H1 (cell line): Measurements from ENCODE around the gene HOMER2. TPM values are rescaled to one million over a fixed set of nuclear protein-coding genes. Genes with fewer than 3 reads are reported as not detected.

Experiments used
- CTCF ChIA-PET: fragments of 300-600 bp; sonication (Branson Sonifier 250); formaldehyde crosslinking; loops from one replicate; lab custom pipeline; 2021; ENCODE audit not compliant: partially characterized antibody; lab: Charles Lee
- POLR2A ChIA-PET: fragments of 300-600 bp; sonication (Branson Sonifier 250); formaldehyde crosslinking; loops from one replicate; lab custom pipeline; 2021; ENCODE audit warnings: inconsistent platforms; ENCODE audit not compliant: partially characterized antibody; lab: Charles Lee
- DNase-seq, 2 experiments: peaks; one replicate each; pipeline versions ENCODE4 v3.0.0 to v3.0.0-alpha.2; 2010 to 2022; ENCODE audit warnings: low spot score in 2 of 2, low read depth in 1 of 2, mixed read lengths in 1 of 2
- FAIRE-seq: peaks from 2 replicates; lab custom pipeline; 2011; peaks lifted over from hg19 to GRCh38; lab: Jason Lieb, UNC
- H2AFZ ChIP-seq: 2 replicates; pipeline ENCODE4 v1.8.1; 2012; ENCODE audit warnings: low read length, inconsistent platforms
- H2AK5ac ChIP-seq: 2 replicates; pipeline ENCODE4 v1.6.1; 2013; ENCODE audit warnings: low read depth, low read length
- H2BK120ac ChIP-seq: replicated peaks from 2 replicates; pipeline ENCODE3; 2013; ENCODE audit warnings: low read depth, low read length, inconsistent platforms
- H2BK12ac ChIP-seq: 2 replicates; pipeline ENCODE4 v1.6.1; 2013; ENCODE audit warnings: low read depth, low read length
- H2BK15ac ChIP-seq: 2 replicates; pipeline ENCODE4 v1.6.1; 2013; ENCODE audit warnings: low read length
- H2BK20ac ChIP-seq: 2 replicates; pipeline ENCODE4 v1.6.1; 2013; ENCODE audit warnings: low read length
- H2BK5ac ChIP-seq: 2 replicates; pipeline ENCODE4 v1.6.1; 2013; ENCODE audit warnings: low read depth, low read length
- H3K14ac ChIP-seq: 2 replicates; pipeline ENCODE4 v1.6.1; 2013; ENCODE audit warnings: inconsistent platforms; ENCODE audit not compliant: insufficient read length
- H3K18ac ChIP-seq: 2 replicates; pipeline ENCODE4 v1.6.1; 2013; ENCODE audit warnings: low read length; ENCODE audit errors: extremely low read depth
- H3K23ac ChIP-seq: 2 replicates; pipeline ENCODE4 v1.6.1; 2013; ENCODE audit warnings: inconsistent platforms; ENCODE audit not compliant: insufficient read length
- H3K23me2 ChIP-seq: 2 replicates; pipeline ENCODE4 v1.6.1; 2013; ENCODE audit warnings: low read depth, low read length
- H3K27ac ChIP-seq: 2 replicates; pipeline ENCODE4 v1.6.1; 2011; ENCODE audit warnings: low read depth, low read length, inconsistent platforms
- H3K27me3 ChIP-seq, 4 experiments: replicated peaks in 1 of 4; 1 replicate in 1 of 4; 2 replicates in 3 of 4; pipeline versions ENCODE4 v1.6.1 to v1.8.1; 2011 to 2013; ENCODE audit warnings: low read length in 3 of 4, mild to moderate bottlenecking in 3 of 4, inconsistent platforms in 2 of 4, mixed read lengths in 2 of 4, moderate library complexity in 1 of 4; ENCODE audit not compliant: control insufficient read depth in 3 of 4, insufficient read depth in 3 of 4; ENCODE audit errors: extremely low read depth in 1 of 4
- H3K36me3 ChIP-seq, 4 experiments: 2 replicates each; pipeline versions ENCODE4 v1.6.1 to v1.8.1; 2011 to 2013; ENCODE audit warnings: mild to moderate bottlenecking in 4 of 4, low read length in 3 of 4, moderate library complexity in 2 of 4, control low read depth in 1 of 4, inconsistent platforms in 1 of 4; ENCODE audit not compliant: insufficient read depth in 4 of 4, control insufficient read depth in 2 of 4
- H3K4ac ChIP-seq: replicated peaks from 2 replicates; pipeline ENCODE3; 2013; ENCODE audit warnings: low read length, low read depth, mixed read lengths, inconsistent platforms; ENCODE audit not compliant: insufficient read length
- H3K4me1 ChIP-seq, 4 experiments: replicated peaks in 1 of 4; 1 replicate in 1 of 4; 2 replicates in 3 of 4; pipeline versions ENCODE4 v1.6.1 to v1.8.1; 2011 to 2013; ENCODE audit warnings: low read length in 3 of 4, inconsistent platforms in 2 of 4, mixed read lengths in 1 of 4; ENCODE audit not compliant: insufficient read depth in 4 of 4, control insufficient read depth in 3 of 4
- H3K4me2 ChIP-seq, 2 experiments: 2 replicates each; pipeline versions ENCODE4 v1.6.1 to v1.8.1; 2011 to 2013; ENCODE audit warnings: low read depth in 2 of 2, low read length in 2 of 2, control low read depth in 1 of 2, inconsistent platforms in 1 of 2, mild to moderate bottlenecking in 1 of 2; ENCODE audit not compliant: insufficient read depth in 1 of 2
- H3K4me3 ChIP-seq, 4 experiments: fragments of 200-600, 300-600 bp in 1 of 4; sonication (generic), shearing (Covaris generic), sonication (Bioruptor Twin) in 1 of 4; 2 replicates each; pipeline versions ENCODE4 v1.5.1 to v1.8.1; 2011 to 2016; ENCODE audit warnings: low read length in 4 of 4, low read depth in 3 of 4, control low read depth in 2 of 4, inconsistent platforms in 2 of 4, mild to moderate bottlenecking in 2 of 4, mixed read lengths in 1 of 4, moderate library complexity in 1 of 4; ENCODE audit not compliant: insufficient read depth in 2 of 4; ENCODE audit errors: extremely low read depth in 1 of 4
- H3K56ac ChIP-seq: replicated peaks from 2 replicates; pipeline ENCODE3; 2013; ENCODE audit warnings: low read depth, mild to moderate bottlenecking, mixed read lengths, low read length, inconsistent platforms; ENCODE audit not compliant: insufficient read length
- H3K79me1 ChIP-seq: 2 replicates; pipeline ENCODE4 v1.6.1; 2013; ENCODE audit warnings: low read depth, low read length, control low read depth
- H3K79me2 ChIP-seq, 2 experiments: 2 replicates each; pipeline versions ENCODE4 v1.6.1 to v1.8.1; 2012 to 2013; ENCODE audit warnings: low read length in 2 of 2, mild to moderate bottlenecking in 2 of 2, inconsistent platforms in 1 of 2; ENCODE audit not compliant: insufficient read depth in 2 of 2, control insufficient read depth in 1 of 2
- H3K9ac ChIP-seq, 4 experiments: replicated peaks in 1 of 4; 1 replicate in 1 of 4; 2 replicates in 3 of 4; pipeline versions ENCODE4 v1.6.1 to v1.8.1; 2011 to 2013; ENCODE audit warnings: low read depth in 3 of 4, low read length in 3 of 4, control low read depth in 2 of 4, mild to moderate bottlenecking in 2 of 4, moderate library complexity in 2 of 4, inconsistent platforms in 1 of 4; ENCODE audit errors: extremely low read depth in 1 of 4
- H3K9me3 ChIP-seq, 2 experiments: 2 replicates each; pipeline versions ENCODE4 v1.6.1 to v1.8.1; 2012 to 2013; ENCODE audit warnings: mild to moderate bottlenecking in 2 of 2, moderate library complexity in 2 of 2, control low read depth in 1 of 2, inconsistent platforms in 1 of 2, low read depth in 1 of 2, low read length in 1 of 2, mixed read lengths in 1 of 2; ENCODE audit not compliant: insufficient read depth in 2 of 2
- H4K20me1 ChIP-seq, 2 experiments: replicated peaks in 1 of 2; 2 replicates each; pipeline versions ENCODE3 to v1.8.1; 2011 to 2013; ENCODE audit warnings: inconsistent platforms in 2 of 2, low read length in 2 of 2, mild to moderate bottlenecking in 1 of 2; ENCODE audit not compliant: insufficient read depth in 2 of 2, control insufficient read depth in 1 of 2
- H4K5ac ChIP-seq: 2 replicates; pipeline ENCODE4 v1.6.1; 2013; ENCODE audit warnings: low read length, low read depth, mixed read lengths, inconsistent platforms; ENCODE audit not compliant: insufficient read length
- H4K8ac ChIP-seq: 2 replicates; pipeline ENCODE4 v1.8.0; 2013; ENCODE audit warnings: mild to moderate bottlenecking, moderate library complexity, low read length, inconsistent platforms; ENCODE audit not compliant: insufficient read depth; ENCODE audit errors: extremely low read depth
- H4K91ac ChIP-seq: replicated peaks from 2 replicates; pipeline ENCODE3; 2013; ENCODE audit warnings: low read length, mixed read lengths, inconsistent platforms; ENCODE audit not compliant: insufficient read length
- CREB1 ChIP-seq: IDR thresholded peaks from 2 replicates; pipeline ENCODE4 v1.6.1; 2012; ENCODE audit warnings: inconsistent platforms
- JUND ChIP-seq: IDR thresholded peaks from 2 replicates; pipeline ENCODE4 v1.6.1; 2011; ENCODE audit warnings: mild to moderate bottlenecking, improper control_type of control experiment, low read length
- KDM1A ChIP-seq: fragments of 200-600, 300-600 bp; sonication (generic); IDR thresholded peaks from 2 replicates; pipeline ENCODE4 v1.7.1; 2016; ENCODE audit warnings: mild to moderate bottlenecking, low read length, borderline replicate concordance
- SIRT6 ChIP-seq: IDR thresholded peaks from one replicate; pipeline ENCODE4 v1.7.1; 2012; ENCODE audit warnings: low read length, inconsistent platforms
- TCF12 ChIP-seq: IDR thresholded peaks from 2 replicates; pipeline ENCODE4 v1.6.1; 2011; ENCODE audit warnings: low read depth, mild to moderate bottlenecking, low read length
- WGBS, 2 experiments: shearing (Covaris generic) in 1 of 2; methylation state at CpG; one replicate each; pipeline versions ENCODE4 v1.1.6 to v1.1.7; 2013 to 2015; ENCODE audit warnings: low lambda C conversion rate in 2 of 2, mixed read lengths in 2 of 2, inconsistent platforms in 1 of 2, low coverage in 1 of 2, missing lambda C conversion rate in 1 of 2; ENCODE audit not compliant: insufficient replicate concordance in 2 of 2, insufficient coverage in 1 of 2, insufficient read length in 1 of 2; ENCODE audit errors: extremely low coverage in 1 of 2, missing lambda C conversion rate in 1 of 2; 5-methylcytosine and 5-hydroxymethylcytosine counted together
- polyA plus RNA-seq, 7 experiments: library from polyadenylated mRNA; depleted of rRNA in 3 of 7; stranded (reverse) in 5 of 7; unstranded in 2 of 7; fragments of >200 nt in 5 of 7; fragments of 200-250 nt in 2 of 7; gene quantifications; 1 replicate in 5 of 7; 2 replicates in 1 of 7; 4 replicates in 1 of 7; pipeline versions ENCODE4 v1.2.1 to v1.2.3, GENCODE V29; 2011 to 2013; ENCODE audit warnings: missing spikeins in 2 of 7, mixed read lengths in 2 of 7
- total RNA-seq: library from RNA; stranded (reverse); fragmentation: NEBNext Ultra II Directional; extraction: Animal tissue kit (Norgen Biotek cat#: 25700); gene quantifications from 2 replicates; pipeline ENCODE4 v1.2.1, GENCODE V29; 2021

Gene HOMER2
- total and polyA plus RNA-seq, 2 of the 8 experiments (the other 6 are each of a cell fraction or from before 2014, with no cell fraction given) = 12.5 to 27.6 TPM

DNA sequence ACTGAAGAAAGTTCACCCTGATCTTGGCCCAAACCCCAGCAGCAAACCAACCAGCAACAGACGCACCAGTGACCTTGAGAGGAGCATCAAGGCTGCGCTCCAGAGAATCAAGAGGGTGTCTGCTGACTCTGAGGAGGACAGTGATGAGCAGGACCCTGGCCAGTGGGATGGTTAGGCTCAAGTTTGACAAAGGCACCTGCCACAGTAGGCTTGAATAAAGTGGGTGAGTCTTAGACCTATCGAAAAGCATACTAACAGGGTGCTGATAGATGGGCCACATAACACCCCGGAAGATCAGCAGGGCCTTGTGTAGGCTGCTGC, 119.2 kb downstream of the HOMER2 start:
- H2BK12ac ChIP-seq = no peak overlapping the region
- no peaks in the 10 kb centered on the region for H3K27me3 ChIP-seq
- H3K23me2 ChIP-seq = no peaks in the 10 kb centered on the region
- no peaks in the 10 kb centered on the region for H3K4me1 ChIP-seq
- FAIRE-seq (no peak), DNase-seq (no peak)
- WGBS, 2 experiments = 93% methylated on average over 4 of the region's 4 CpGs; no CpG with 5 or more reads in 1 of the 2 experiments
- peaks cover 0 to 22% (median 7%) of the 10 kb centered on the region in 4 experiments; a peak in 5 of 8 replicates for H3K36me3 ChIP-seq
- no peaks in the 10 kb centered on the region for H3K9me3 ChIP-seq
- no peak overlapping the region for H2BK120ac ChIP-seq
- H2BK20ac ChIP-seq = no peak overlapping the region
- H3K4me2 ChIP-seq = no peak overlapping the region
- no peak overlapping the region for H3K23ac ChIP-seq
- H4K8ac ChIP-seq = no peak overlapping the region
- no peak overlapping the region for H3K14ac ChIP-seq
- H3K4ac ChIP-seq = no peak overlapping the region
- CTCF ChIA-PET = interaction anchor here (1.1 to 2.0 kb wide), 3 partner anchors 10 to 153 kb away, joined by 3 to 6 read pairs (median 3); partner anchors contain the start of gene RAMAC
- H3K18ac ChIP-seq = no peak overlapping the region
- no peaks in the 10 kb centered on the region for H3K79me2 ChIP-seq
- TF ChIP-seq TCF12 (no peak), JUND (no peak), KDM1A (no peak), SIRT6 (no peak), CREB1 (no peak)
- no peaks in the 10 kb centered on the region for H3K79me1 ChIP-seq
- H4K20me1 ChIP-seq = no peaks in the 10 kb centered on the region
- no peak overlapping the region for H4K5ac ChIP-seq
- no peak overlapping the region for H2AK5ac ChIP-seq
- no peak overlapping the region for H3K56ac ChIP-seq
- no peak overlapping the region for H3K9ac ChIP-seq
- no peak overlapping the region for H2BK5ac ChIP-seq
- no peak overlapping the region for H2BK15ac ChIP-seq
- H3K4me3 ChIP-seq = no peak overlapping the region
- H2AFZ ChIP-seq = no peak overlapping the region
- H3K27ac ChIP-seq = no peak overlapping the region
- POLR2A ChIA-PET = no interaction called here
- no peak overlapping the region for H4K91ac ChIP-seq
